ENCODE data around the gene PTPRH. TPM values are rescaled to one million over a fixed set of nuclear protein-coding genes. Genes with fewer than 3 reads are reported as not detected.

The PTPRH gene
- total and polyA plus RNA-seq, 9 of the 15 experiments (the other 6 are each of a cell fraction or from before 2014, with no cell fraction given) = 0.87 to 34.3 (median 22.7) TPM

GRCh38 chr19:55160986-55161365, 48.3 kb downstream of the PTPRH start (continued):
- TF ChIP-seq HOMEZ (CRISPR knock-in tag; IDR thresholded peaks at IDR 0.05) = no peak
- no peak for TF ChIP-seq NFATC3 (IDR thresholded peaks at IDR 0.05)
- TF ChIP-seq CLOCK (CRISPR knock-in tag; IDR thresholded peaks at IDR 0.05; ENCODE audit: borderline replicate concordance) = no peak
- TF ChIP-seq CBX1 (IDR thresholded peaks at IDR 0.05; ENCODE audit: low read depth) = 0 out of 2 replicates have a peak, but pooled peaks have one; percentile 11

All from K562 (cell line).